ENCODE measurements around the gene TTLL8. TPM values are rescaled to one million over a fixed set of nuclear protein-coding genes. Genes with fewer than 3 reads are reported as not detected.

Gene TTLL8
- total and polyA plus RNA-seq, 9 donors = not detected

- intact Hi-C loops (cut with DNase I) = no loop called here
- no peaks in the 10 kb centered on the region for H3K4me1 ChIP-seq (ENCODE audit: insufficient read depth)
- no peaks in the 10 kb centered on the region for H3K27me3 ChIP-seq
- H3K36me3 ChIP-seq = no peaks in the 10 kb centered on the region
- H3K4me3 ChIP-seq = no peak overlapping the region
- no peak overlapping the region for H3K27ac ChIP-seq
- no peak for TF ChIP-seq POLR2A (IDR thresholded peaks at IDR 0.05)
- no peak for TF ChIP-seq CTCF (IDR thresholded peaks at IDR 0.05)
- no peak for TF ChIP-seq EP300 (IDR thresholded peaks at IDR 0.05)
- H3K9me3 ChIP-seq = no peaks in the 10 kb centered on the region
- no peak for DNase-seq
- WGBS, 3 donors = 85 to 90% (median 90%) methylated on average over 16 of the region's 16 CpGs
Observed at GRCh38 chr22:50047346-50047745, 10.8 kb downstream of the TTLL8 start.

GRCh38 chr22:50046481-50047245 is 11.4 kb downstream of the TTLL8 start:
- Histone ChIP-seq H3K36me3 (no peaks in the 10 kb centered on the region), H3K4me3 (no peak overlapping the region), H3K9me3 (no peaks in the 10 kb centered on the region), H3K27me3 (no peaks in the 10 kb centered on the region), H3K4me1 (ENCODE audit: insufficient read depth) (no peaks in the 10 kb centered on the region), H3K27ac (no peak overlapping the region)
- WGBS, 3 donors = 83 to 84% (median 84%) methylated on average over 25 to 27 of the region's 27 CpGs
- intact Hi-C loops (cut with DNase I) = no loop called here
- no peak for DNase-seq
- TF ChIP-seq POLR2A (IDR thresholded peaks at IDR 0.05) (no peak), EP300 (IDR thresholded peaks at IDR 0.05) (no peak), CTCF (IDR thresholded peaks at IDR 0.05) (no peak)

- Histone ChIP-seq H3K4me3 (no peak overlapping the region), H3K27me3 (no peaks in the 10 kb centered on the region), H3K9me3 (no peaks in the 10 kb centered on the region), H3K27ac (no peak overlapping the region), H3K4me1 (ENCODE audit: insufficient read depth) (no peaks in the 10 kb centered on the region), H3K36me3 (no peaks in the 10 kb centered on the region)
- WGBS, 3 donors = 74 to 83% (median 80%) methylated on average over 15 to 19 of the region's 19 CpGs
- TF ChIP-seq POLR2A (IDR thresholded peaks at IDR 0.05) (no peak), CTCF (IDR thresholded peaks at IDR 0.05) (no peak), EP300 (IDR thresholded peaks at IDR 0.05) (no peak)
- intact Hi-C loops (cut with DNase I) = no loop called here
- DNase-seq = no peak
Observed at GRCh38 chr22:50046019-50046415, 12.1 kb downstream of the TTLL8 start.

GRCh38 chr22:50045211-50046018 is 12.7 kb downstream of the TTLL8 start:
- H3K4me3 ChIP-seq = no peak overlapping the region
- no peaks in the 10 kb centered on the region for H3K27me3 ChIP-seq
- no peak overlapping the region for H3K27ac ChIP-seq
- 65 to 76% (median 71%) methylated on average over 29 to 35 of the region's 35 CpGs for whole genome bisulfite sequencing, 3 donors
- no peaks in the 10 kb centered on the region for H3K36me3 ChIP-seq
- intact Hi-C loops (cut with DNase I) = no loop called here
- TF ChIP-seq POLR2A (IDR thresholded peaks at IDR 0.05) (no peak), EP300 (IDR thresholded peaks at IDR 0.05) (no peak), CTCF (IDR thresholded peaks at IDR 0.05) (no peak)
- DNase-seq = no peak
- H3K4me1 ChIP-seq (ENCODE audit: insufficient read depth) = no peaks in the 10 kb centered on the region
- no peaks in the 10 kb centered on the region for H3K9me3 ChIP-seq
